ENCODE measurements around the gene FRMD4A. TPM values are rescaled to one million over a fixed set of nuclear protein-coding genes. Genes with fewer than 3 reads are reported as not detected.

The FRMD4A gene
- total RNA-seq, 2 experiments from 2014 or later = 0.17 TPM; not detected in 1

- Histone ChIP-seq H3K9me2 (ENCODE audit: insufficient read depth, low read length) (no peaks in the 10 kb centered on the region), H3K4me2 (ENCODE audit: low read length) (no peak overlapping the region), H3K36me3 (ENCODE audit: insufficient read depth, low read length) (no peaks in the 10 kb centered on the region), H3K79me2 (ENCODE audit: insufficient read depth, low read depth, low read length) (no peaks in the 10 kb centered on the region), H3K9me3 (ENCODE audit: low read length) (no peaks in the 10 kb centered on the region), H2AFZ (ENCODE audit: low read length) (no peak overlapping the region), H3K4me3 (ENCODE audit: low read depth, low read length, poor library complexity, severe bottlenecking) (no peak overlapping the region), H3K27ac (ENCODE audit: low read depth, low read length, poor library complexity, severe bottlenecking) (no peak overlapping the region), H3K4me1 (ENCODE audit: insufficient read depth, low read length, poor library complexity, severe bottlenecking) (no peaks in the 10 kb centered on the region), H4K20me1 (ENCODE audit: insufficient read depth, low read length) (no peaks in the 10 kb centered on the region)
- TF ChIP-seq EZH2phosphoT487 (IDR thresholded peaks at IDR 0.05; ENCODE audit: borderline replicate concordance, low read depth, low read length) = no peak
- TF ChIP-seq, protein P1, sequence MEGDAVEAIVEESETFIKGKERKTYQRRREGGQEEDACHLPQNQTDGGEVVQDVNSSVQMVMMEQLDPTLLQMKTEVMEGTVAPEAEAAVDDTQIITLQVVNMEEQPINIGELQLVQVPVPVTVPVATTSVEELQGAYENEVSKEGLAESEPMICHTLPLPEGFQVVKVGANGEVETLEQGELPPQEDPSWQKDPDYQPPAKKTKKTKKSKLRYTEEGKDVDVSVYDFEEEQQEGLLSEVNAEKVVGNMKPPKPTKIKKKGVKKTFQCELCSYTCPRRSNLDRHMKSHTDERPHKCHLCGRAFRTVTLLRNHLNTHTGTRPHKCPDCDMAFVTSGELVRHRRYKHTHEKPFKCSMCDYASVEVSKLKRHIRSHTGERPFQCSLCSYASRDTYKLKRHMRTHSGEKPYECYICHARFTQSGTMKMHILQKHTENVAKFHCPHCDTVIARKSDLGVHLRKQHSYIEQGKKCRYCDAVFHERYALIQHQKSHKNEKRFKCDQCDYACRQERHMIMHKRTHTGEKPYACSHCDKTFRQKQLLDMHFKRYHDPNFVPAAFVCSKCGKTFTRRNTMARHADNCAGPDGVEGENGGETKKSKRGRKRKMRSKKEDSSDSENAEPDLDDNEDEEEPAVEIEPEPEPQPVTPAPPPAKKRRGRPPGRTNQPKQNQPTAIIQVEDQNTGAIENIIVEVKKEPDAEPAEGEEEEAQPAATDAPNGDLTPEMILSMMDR (conservative IDR thresholded peaks at IDR 0.05; ENCODE audit: low read length) = no peak
- DNase-seq (ENCODE audit: low spot score) = no peak
- BruUV-seq (replicated peaks) = no TSS peak
- intact Hi-C loops (cut with micrococcal nuclease; ENCODE audit: unreplicated experiment) = no loop called here
- ChIA-PET POLR2A (interaction anchor here (0.6 to 2.0 kb wide), 2 partner anchors 27 to 602 kb away, joined by 4 to 5 read pairs; no protein-coding TSS in a partner anchor), CTCF (ENCODE audit: unreplicated experiment) (no interaction called here)
Measured at GRCh38 chr10:13685885-13686284, 644.8 kb downstream of the FRMD4A start.

DNA sequence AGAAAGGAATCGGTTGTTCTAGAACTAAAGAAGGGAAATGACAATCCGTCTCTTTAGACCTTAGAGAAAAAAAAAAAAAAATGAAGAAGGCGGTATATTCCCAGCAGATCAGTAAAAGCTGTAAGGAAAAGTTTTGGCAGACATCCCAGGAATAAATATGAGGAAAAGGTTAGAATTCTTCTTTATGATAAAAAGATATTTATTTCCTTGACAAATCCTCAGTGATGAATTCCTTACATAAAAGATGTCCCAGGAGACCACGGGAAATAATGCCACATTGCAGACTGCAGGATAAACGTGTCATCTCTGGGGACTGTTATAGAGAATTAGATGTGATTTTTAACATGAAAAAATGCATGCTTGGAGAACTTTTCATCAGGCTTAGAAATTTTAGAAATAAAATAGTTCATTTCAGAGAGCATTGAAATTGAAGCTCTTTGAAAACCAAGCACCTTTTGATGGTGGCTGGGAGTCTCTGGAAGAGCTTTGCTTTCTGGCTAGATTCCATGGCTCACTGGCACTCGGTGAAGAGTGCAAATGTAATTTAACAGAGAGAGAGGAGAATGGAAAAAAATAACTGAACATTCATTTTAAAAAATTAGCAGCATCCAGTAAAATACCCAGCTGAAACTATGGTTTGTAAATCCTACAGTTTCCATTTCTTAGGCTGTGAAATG is 645.8 kb downstream of the FRMD4A start:
- TF ChIP-seq EZH2phosphoT487 (IDR thresholded peaks at IDR 0.05; ENCODE audit: borderline replicate concordance, low read depth, low read length) = no peak
- TF ChIP-seq, protein P1 (conservative IDR thresholded peaks at IDR 0.05; ENCODE audit: low read length) = no peak
- Histone ChIP-seq H3K4me1 (ENCODE audit: insufficient read depth, low read length, poor library complexity, severe bottlenecking) (no peaks in the 10 kb centered on the region), H3K9me2 (ENCODE audit: insufficient read depth, low read length) (no peaks in the 10 kb centered on the region), H3K27ac (ENCODE audit: low read depth, low read length, poor library complexity, severe bottlenecking) (no peak overlapping the region), H4K20me1 (ENCODE audit: insufficient read depth, low read length) (no peaks in the 10 kb centered on the region), H2AFZ (ENCODE audit: low read length) (no peak overlapping the region), H3K4me3 (ENCODE audit: low read depth, low read length, poor library complexity, severe bottlenecking) (no peak overlapping the region), H3K9me3 (ENCODE audit: low read length) (no peaks in the 10 kb centered on the region), H3K36me3 (ENCODE audit: insufficient read depth, low read length) (no peaks in the 10 kb centered on the region), H3K79me2 (ENCODE audit: insufficient read depth, low read depth, low read length) (no peaks in the 10 kb centered on the region), H3K4me2 (ENCODE audit: low read length) (no peak overlapping the region)
- no TSS peak for BruUV-seq (replicated peaks)
- CTCF ChIA-PET (ENCODE audit: unreplicated experiment) = no interaction called here
- POLR2A ChIA-PET = interaction anchor here (0.5 to 2.0 kb wide), 4 partner anchors 28 to 603 kb away, joined by 3 to 5 read pairs (median 4); no protein-coding TSS in a partner anchor
- no peak for DNase-seq (ENCODE audit: low spot score)
- intact Hi-C loops (cut with micrococcal nuclease; ENCODE audit: unreplicated experiment) = no loop called here

GRCh38 chr10:13684252-13684791 is 646.4 kb downstream of the FRMD4A start:
- H3K4me1 ChIP-seq (ENCODE audit: insufficient read depth, low read length, poor library complexity, severe bottlenecking) = no peaks in the 10 kb centered on the region
- H3K4me3 ChIP-seq (ENCODE audit: low read depth, low read length, poor library complexity, severe bottlenecking) = no peak overlapping the region
- ChIA-PET POLR2A (interaction anchor here (0.5 to 2.0 kb wide), 4 partner anchors 29 to 997 kb away, joined by 3 to 4 read pairs (median 4); no protein-coding TSS in a partner anchor), CTCF (ENCODE audit: unreplicated experiment) (no interaction called here)
- no peaks in the 10 kb centered on the region for H3K9me3 ChIP-seq (ENCODE audit: low read length)
- H3K27ac ChIP-seq (ENCODE audit: low read depth, low read length, poor library complexity, severe bottlenecking) = no peak overlapping the region
- no peak overlapping the region for H3K4me2 ChIP-seq (ENCODE audit: low read length)
- TF ChIP-seq, protein P1 (conservative IDR thresholded peaks at IDR 0.05; ENCODE audit: low read length) = no peak
- TF ChIP-seq EZH2phosphoT487 (IDR thresholded peaks at IDR 0.05; ENCODE audit: borderline replicate concordance, low read depth, low read length) = no peak
- H3K9me2 ChIP-seq (ENCODE audit: insufficient read depth, low read length) = no peaks in the 10 kb centered on the region
- H3K36me3 ChIP-seq (ENCODE audit: insufficient read depth, low read length) = no peaks in the 10 kb centered on the region
- no peak overlapping the region for H2AFZ ChIP-seq (ENCODE audit: low read length)
- BruUV-seq (replicated peaks) = no TSS peak
- H3K79me2 ChIP-seq (ENCODE audit: insufficient read depth, low read depth, low read length) = no peaks in the 10 kb centered on the region
- no peaks in the 10 kb centered on the region for H4K20me1 ChIP-seq (ENCODE audit: insufficient read depth, low read length)
- no peak for DNase-seq (ENCODE audit: low spot score)
- intact Hi-C loops (cut with micrococcal nuclease; ENCODE audit: unreplicated experiment) = no loop called here
